ENCODE results near the gene KLHDC4.

GRCh38 chr16:87792205-87792565, 26.4 kb upstream of the KLHDC4 start:
- TF ChIP-seq POLR2A (IDR thresholded peaks at IDR 0.05; ENCODE audit: low read depth, low read length) (no peak), RFX5 (IDR thresholded peaks at IDR 0.05; ENCODE audit: low read depth, low read length) (no peak), CTCF (conservative IDR thresholded peaks at IDR 0.05; ENCODE audit: low read depth, low read length) (no peak), SMC3 (IDR thresholded peaks at IDR 0.05; ENCODE audit: low read depth, low read length) (no peak), FOS (IDR thresholded peaks at IDR 0.05; ENCODE audit: low read depth, low read length) (no peak), CEBPB (IDR thresholded peaks at IDR 0.05; ENCODE audit: low read depth, low read length) (no peak), RAD21 (IDR thresholded peaks at IDR 0.05; ENCODE audit: low read length) (no peak), MXI1 (IDR thresholded peaks at IDR 0.05; ENCODE audit: borderline replicate concordance, low read depth, low read length) (no peak), MAFK (IDR thresholded peaks at IDR 0.05; ENCODE audit: low read depth, low read length) (no peak), MAZ (IDR thresholded peaks at IDR 0.05; ENCODE audit: borderline replicate concordance, low read depth, low read length) (no peak), CHD1 (IDR thresholded peaks at IDR 0.05; ENCODE audit: low read depth, low read length) (no peak)
- TF ChIP-seq, protein P1, sequence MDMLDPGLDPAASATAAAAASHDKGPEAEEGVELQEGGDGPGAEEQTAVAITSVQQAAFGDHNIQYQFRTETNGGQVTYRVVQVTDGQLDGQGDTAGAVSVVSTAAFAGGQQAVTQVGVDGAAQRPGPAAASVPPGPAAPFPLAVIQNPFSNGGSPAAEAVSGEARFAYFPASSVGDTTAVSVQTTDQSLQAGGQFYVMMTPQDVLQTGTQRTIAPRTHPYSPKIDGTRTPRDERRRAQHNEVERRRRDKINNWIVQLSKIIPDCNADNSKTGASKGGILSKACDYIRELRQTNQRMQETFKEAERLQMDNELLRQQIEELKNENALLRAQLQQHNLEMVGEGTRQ (IDR thresholded peaks at IDR 0.05; ENCODE audit: low read depth, low read length) = no peak
- TF ChIP-seq, protein P2, sequence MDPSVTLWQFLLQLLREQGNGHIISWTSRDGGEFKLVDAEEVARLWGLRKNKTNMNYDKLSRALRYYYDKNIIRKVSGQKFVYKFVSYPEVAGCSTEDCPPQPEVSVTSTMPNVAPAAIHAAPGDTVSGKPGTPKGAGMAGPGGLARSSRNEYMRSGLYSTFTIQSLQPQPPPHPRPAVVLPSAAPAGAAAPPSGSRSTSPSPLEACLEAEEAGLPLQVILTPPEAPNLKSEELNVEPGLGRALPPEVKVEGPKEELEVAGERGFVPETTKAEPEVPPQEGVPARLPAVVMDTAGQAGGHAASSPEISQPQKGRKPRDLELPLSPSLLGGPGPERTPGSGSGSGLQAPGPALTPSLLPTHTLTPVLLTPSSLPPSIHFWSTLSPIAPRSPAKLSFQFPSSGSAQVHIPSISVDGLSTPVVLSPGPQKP (IDR thresholded peaks at IDR 0.05; ENCODE audit: borderline replicate concordance, low read depth, low read length) = no peak

All from IMR-90 (cell line).